SK-N-SH treated with all-trans-retinoic acid at 6 μM for 48 hours (cell line): ENCODE data around the gene SPOPL.
"Not testable (repeated sequence)": the region's sequence is repeated elsewhere in the genome, so short reads cannot be mapped to it uniquely, and the experiment has no call there.

Experiments
- ISL1 ChIP-seq: fragments of 250-450 bp; sonication (Bioruptor Pico); IDR thresholded peaks from 2 replicates; pipeline ENCODE4 v2.1.2; 2022; ENCODE audit warnings: mild to moderate bottlenecking, moderate library complexity
- ZC3H10 ChIP-seq: fragments of 250-450 bp; sonication (Bioruptor Pico); IDR thresholded peaks from 2 replicates; pipeline ENCODE4 v1.5.1; 2021; ENCODE audit warnings: mild to moderate bottlenecking, moderate library complexity
- ZFP3 ChIP-seq: fragments of 250-450 bp; sonication (Bioruptor Pico); IDR thresholded peaks from 2 replicates; pipeline ENCODE4 v1.5.0; 2020; ENCODE audit warnings: mild to moderate bottlenecking, moderate library complexity
- ZFP30 ChIP-seq: fragments of 450-650 bp; formaldehyde crosslinking; IDR thresholded peaks from 2 replicates; pipeline ENCODE4 v1.5.0; 2022; ENCODE audit warnings: mild to moderate bottlenecking, moderate library complexity
- TF ChIP-seq, protein P1 (sequence below): fragments of 250-450 bp; sonication (Bioruptor Pico); IDR thresholded peaks from 2 replicates; pipeline ENCODE4 v1.5.1; 2020; ENCODE audit warnings: low read depth, mild to moderate bottlenecking, moderate library complexity

DNA sequence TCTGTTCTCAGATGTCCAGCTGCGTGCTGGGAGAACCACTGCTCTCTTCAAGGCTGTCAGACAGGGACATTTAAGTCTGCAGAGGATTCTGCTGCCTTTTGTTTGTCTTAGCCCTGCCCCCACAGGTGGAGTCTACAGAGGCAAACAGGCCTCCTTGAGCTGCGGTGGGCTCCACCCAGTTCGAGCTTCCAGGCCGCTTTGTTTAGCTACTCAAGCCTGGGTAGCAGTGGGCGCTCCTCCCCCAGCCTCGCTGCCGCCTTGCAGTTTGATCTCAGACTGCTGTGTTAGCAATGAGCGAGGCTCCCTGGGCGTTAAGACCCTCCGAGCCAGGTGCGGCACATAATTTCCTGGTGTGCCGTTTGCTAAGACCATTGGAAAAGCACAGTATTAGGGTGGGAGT lies 42.6 kb downstream of the SPOPL start:
- TF ChIP-seq ZFP3; ISL1; ZFP30 (CRISPR knock-in tag); ZC3H10 (CRISPR knock-in tag): not testable (repeated sequence)
- TF ChIP-seq, protein P1, sequence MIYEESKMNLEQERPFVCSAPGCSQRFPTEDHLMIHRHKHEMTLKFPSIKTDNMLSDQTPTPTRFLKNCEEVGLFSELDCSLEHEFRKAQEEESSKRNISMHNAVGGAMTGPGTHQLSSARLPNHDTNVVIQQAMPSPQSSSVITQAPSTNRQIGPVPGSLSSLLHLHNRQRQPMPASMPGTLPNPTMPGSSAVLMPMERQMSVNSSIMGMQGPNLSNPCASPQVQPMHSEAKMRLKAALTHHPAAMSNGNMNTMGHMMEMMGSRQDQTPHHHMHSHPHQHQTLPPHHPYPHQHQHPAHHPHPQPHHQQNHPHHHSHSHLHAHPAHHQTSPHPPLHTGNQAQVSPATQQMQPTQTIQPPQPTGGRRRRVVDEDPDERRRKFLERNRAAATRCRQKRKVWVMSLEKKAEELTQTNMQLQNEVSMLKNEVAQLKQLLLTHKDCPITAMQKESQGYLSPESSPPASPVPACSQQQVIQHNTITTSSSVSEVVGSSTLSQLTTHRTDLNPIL, result not testable (repeated sequence)
